ENCODE measurements around the gene PSMC1. TPM values are rescaled to one million over a fixed set of nuclear protein-coding genes. Genes with fewer than 3 reads are reported as not detected.

Gene PSMC1
- total RNA-seq, 4 donors from 2014 or later: 48.9 to 120 (median 86.0) TPM

DNA sequence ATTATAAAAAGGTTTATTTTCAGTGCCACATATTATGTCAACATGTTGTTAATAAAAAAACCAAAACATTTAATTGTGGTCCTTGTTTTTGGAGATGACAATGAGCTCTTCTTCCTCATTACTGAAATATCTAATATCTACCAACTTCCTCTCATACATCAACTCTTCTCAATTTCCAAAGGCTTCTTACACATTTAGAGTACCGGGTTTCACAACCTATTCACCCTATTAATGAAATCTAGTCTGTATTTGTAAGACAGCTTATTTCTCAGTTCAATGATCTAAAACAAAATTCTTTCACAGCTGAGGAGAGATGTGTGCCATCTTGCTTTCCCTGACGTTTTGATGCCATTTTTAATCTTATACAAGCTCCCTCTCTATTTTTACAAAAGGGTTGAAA, 60.9 kb downstream of the PSMC1 start:
- DNase-seq (ENCODE audit: low spot score in 2 of 2): no peak
- WGBS: 89% methylated on average over 2 of the region's 2 CpGs
- Histone ChIP-seq H3K27me3 (no peaks in the 10 kb centered on the region), H3K4me1 (no peaks in the 10 kb centered on the region), H3K27ac (no peak overlapping the region), H3K36me3 (peaks cover 43% of the 10 kb centered on the region), H3K4me3 (no peak overlapping the region), H3K9me3 (no peaks in the 10 kb centered on the region)
- TF ChIP-seq POLR2AphosphoS5 (IDR thresholded peaks at IDR 0.05): no peak
- TF ChIP-seq, protein P1, sequence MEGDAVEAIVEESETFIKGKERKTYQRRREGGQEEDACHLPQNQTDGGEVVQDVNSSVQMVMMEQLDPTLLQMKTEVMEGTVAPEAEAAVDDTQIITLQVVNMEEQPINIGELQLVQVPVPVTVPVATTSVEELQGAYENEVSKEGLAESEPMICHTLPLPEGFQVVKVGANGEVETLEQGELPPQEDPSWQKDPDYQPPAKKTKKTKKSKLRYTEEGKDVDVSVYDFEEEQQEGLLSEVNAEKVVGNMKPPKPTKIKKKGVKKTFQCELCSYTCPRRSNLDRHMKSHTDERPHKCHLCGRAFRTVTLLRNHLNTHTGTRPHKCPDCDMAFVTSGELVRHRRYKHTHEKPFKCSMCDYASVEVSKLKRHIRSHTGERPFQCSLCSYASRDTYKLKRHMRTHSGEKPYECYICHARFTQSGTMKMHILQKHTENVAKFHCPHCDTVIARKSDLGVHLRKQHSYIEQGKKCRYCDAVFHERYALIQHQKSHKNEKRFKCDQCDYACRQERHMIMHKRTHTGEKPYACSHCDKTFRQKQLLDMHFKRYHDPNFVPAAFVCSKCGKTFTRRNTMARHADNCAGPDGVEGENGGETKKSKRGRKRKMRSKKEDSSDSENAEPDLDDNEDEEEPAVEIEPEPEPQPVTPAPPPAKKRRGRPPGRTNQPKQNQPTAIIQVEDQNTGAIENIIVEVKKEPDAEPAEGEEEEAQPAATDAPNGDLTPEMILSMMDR (IDR thresholded peaks at IDR 0.05): no peak
- TF ChIP-seq POLR2A (IDR thresholded peaks at IDR 0.05): no peak
- TF ChIP-seq EP300 (IDR thresholded peaks at IDR 0.05): no peak

- peaks cover 37% of the 10 kb centered on the region for H3K36me3 ChIP-seq
- no peaks in the 10 kb centered on the region for H3K4me1 ChIP-seq
- TF ChIP-seq, protein P1 (IDR thresholded peaks at IDR 0.05): no peak
- TF ChIP-seq POLR2AphosphoS5 (IDR thresholded peaks at IDR 0.05): no peak
- TF ChIP-seq POLR2A (IDR thresholded peaks at IDR 0.05): no peak
- TF ChIP-seq EP300 (IDR thresholded peaks at IDR 0.05): no peak
- no peak overlapping the region for H3K4me3 ChIP-seq
- H3K27me3 ChIP-seq: no peaks in the 10 kb centered on the region
- H3K9me3 ChIP-seq: no peaks in the 10 kb centered on the region
- H3K27ac ChIP-seq: no peak overlapping the region
- WGBS: 73% methylated on average over 4 of the region's 4 CpGs
- no peak for DNase-seq (ENCODE audit: low spot score in 2 of 2)
Observed at GRCh38 chr14:90318016-90318415, 61.7 kb downstream of the PSMC1 start.

DNA sequence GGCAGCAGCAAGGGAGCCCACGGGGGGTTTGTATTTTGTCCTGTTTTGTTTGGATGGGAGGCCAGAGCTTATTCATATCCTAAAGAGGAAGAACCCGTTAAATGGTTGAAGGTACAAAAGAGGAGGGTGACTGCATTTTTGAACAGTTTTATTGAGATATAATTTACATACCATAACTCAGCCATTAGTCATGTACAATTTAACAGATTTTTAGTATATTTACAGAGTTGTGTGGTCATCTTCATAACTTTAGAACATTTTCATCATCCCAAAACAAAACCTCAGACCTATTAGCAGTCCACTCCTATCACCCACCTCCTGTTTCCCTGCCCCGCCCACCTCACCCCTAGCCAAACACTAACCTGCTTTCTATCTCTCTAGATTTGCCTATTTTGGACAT, 62.8 kb downstream of the PSMC1 start:
- Histone ChIP-seq H3K9me3 (no peaks in the 10 kb centered on the region), H3K4me1 (no peaks in the 10 kb centered on the region), H3K36me3 (peaks cover 26% of the 10 kb centered on the region), H3K4me3 (no peak overlapping the region), H3K27ac (no peak overlapping the region), H3K27me3 (no peaks in the 10 kb centered on the region)
- WGBS: 94% methylated on average over 3 of the region's 3 CpGs
- no peak for TF ChIP-seq POLR2AphosphoS5 (IDR thresholded peaks at IDR 0.05)
- no peak for TF ChIP-seq EP300 (IDR thresholded peaks at IDR 0.05)
- TF ChIP-seq POLR2A (IDR thresholded peaks at IDR 0.05): no peak
- TF ChIP-seq, protein P1 (IDR thresholded peaks at IDR 0.05): no peak
- DNase-seq (ENCODE audit: low spot score in 2 of 2): no peak

GRCh38 chr14:90319634-90320541, 63.5 kb downstream of the PSMC1 start:
- no peaks in the 10 kb centered on the region for H3K4me1 ChIP-seq
- DNase-seq (ENCODE audit: low spot score in 2 of 2): no peak
- no peaks in the 10 kb centered on the region for H3K27me3 ChIP-seq
- H3K27ac ChIP-seq: no peak overlapping the region
- 98% methylated on average over 6 of the region's 6 CpGs for WGBS
- H3K4me3 ChIP-seq: no peak overlapping the region
- peaks cover 20% of the 10 kb centered on the region for H3K36me3 ChIP-seq
- TF ChIP-seq, protein P1 (IDR thresholded peaks at IDR 0.05): no peak
- no peak for TF ChIP-seq POLR2A (IDR thresholded peaks at IDR 0.05)
- TF ChIP-seq EP300 (IDR thresholded peaks at IDR 0.05): no peak
- TF ChIP-seq POLR2AphosphoS5 (IDR thresholded peaks at IDR 0.05): no peak
- H3K9me3 ChIP-seq: no peaks in the 10 kb centered on the region

DNA sequence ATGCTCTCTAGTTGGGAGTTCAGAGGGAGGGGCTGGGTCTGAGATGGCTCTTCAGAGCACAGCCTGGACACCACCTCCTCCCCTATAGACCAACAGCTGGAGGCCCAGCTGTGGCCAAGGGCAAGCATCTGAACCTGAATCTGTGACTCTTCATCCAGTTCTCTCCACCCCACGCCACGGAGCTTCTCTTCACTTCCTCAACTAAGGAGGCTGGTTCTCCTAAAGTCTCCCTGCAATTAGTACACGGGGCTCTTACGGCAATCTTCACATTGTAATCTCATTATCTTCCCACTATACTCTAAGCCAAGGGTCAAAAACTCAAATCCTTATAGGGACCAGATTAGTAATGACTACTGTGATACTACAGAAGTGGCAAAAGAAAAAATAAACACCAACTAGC, 65.5 kb downstream of the PSMC1 start:
- WGBS: 94% methylated on average over 4 of the region's 4 CpGs
- TF ChIP-seq EP300 (IDR thresholded peaks at IDR 0.05): no peak
- TF ChIP-seq POLR2AphosphoS5 (IDR thresholded peaks at IDR 0.05): no peak
- TF ChIP-seq POLR2A (IDR thresholded peaks at IDR 0.05): no peak
- TF ChIP-seq, protein P1 (IDR thresholded peaks at IDR 0.05): no peak
- Histone ChIP-seq H3K4me3 (no peak overlapping the region), H3K27me3 (no peaks in the 10 kb centered on the region), H3K9me3 (no peaks in the 10 kb centered on the region), H3K27ac (no peak overlapping the region), H3K36me3 (peaks cover 2% of the 10 kb centered on the region), H3K4me1 (no peaks in the 10 kb centered on the region)
- DNase-seq (ENCODE audit: low spot score in 2 of 2): no peak
